Sigmoid colon (tissue), 4 donors: ENCODE measurements around the gene SLC12A5.

Experiments used
- CTCF ChIP-seq, 4 experiments: fragments of 450-650 bp in 3 of 4; fragments of 200-600 bp in 1 of 4; IDR thresholded peaks; one replicate each; pipeline ENCODE4 v1.5.1; 2016 to 2019; ENCODE audit warnings: antibody characterized with exemption in 4 of 4, mild to moderate bottlenecking in 3 of 4, moderate library complexity in 2 of 4
- EP300 ChIP-seq, 4 donors: sonication (generic); formaldehyde crosslinking; IDR thresholded peaks; one replicate each; pipeline ENCODE4 v1.6.1; 2017; ENCODE audit warnings: antibody characterized with exemption in 4 of 4
- POLR2AphosphoS5 ChIP-seq, 4 donors: sonication (generic); formaldehyde crosslinking; IDR thresholded peaks; one replicate each; pipeline ENCODE4 v1.6.1; 2017; ENCODE audit warnings: antibody characterized with exemption in 4 of 4

- TF ChIP-seq CTCF (IDR thresholded peaks at IDR 0.05) = no peak
- TF ChIP-seq POLR2AphosphoS5 (IDR thresholded peaks at IDR 0.05) = no peak
- no peak for TF ChIP-seq EP300 (IDR thresholded peaks at IDR 0.05)
Measured at GRCh38 chr20:46044896-46045295, 15.9 kb downstream of the SLC12A5 start.
